Retina (tissue), 1 donor: ENCODE measurements around the gene SPATA4.

Experiments
- DNase-seq: peaks from one replicate; pipeline ENCODE4 v3.0.0-alpha.2; 2016

Gene SPATA4

GRCh38 chr4:176189891-176190795 lies 5.2 kb downstream of the SPATA4 start:
- no peak for DNase-seq

GRCh38 chr4:176188654-176189053 lies 6.7 kb downstream of the SPATA4 start:
- DNase-seq, result no peak

GRCh38 chr4:176187624-176188023 lies 7.8 kb downstream of the SPATA4 start:
- DNase-seq, result no peak

- DNase-seq, result no peak
Observed at GRCh38 chr4:176186671-176187395, 8.6 kb downstream of the SPATA4 start.

- DNase-seq, result no peak
Observed at GRCh38 chr4:176186067-176186466, 9.3 kb downstream of the SPATA4 start.

GRCh38 chr4:176185051-176185450 lies 10.3 kb downstream of the SPATA4 start:
- DNase-seq, result no peak

- DNase-seq, result no peak
Observed at GRCh38 chr4:176163041-176163440, 32.3 kb downstream of the SPATA4 start.

GRCh38 chr4:176156656-176157055 lies 38.7 kb downstream of the SPATA4 start:
- DNase-seq, result no peak

GRCh38 chr4:176153124-176153523 lies 42.3 kb downstream of the SPATA4 start:
- no peak for DNase-seq

- no peak for DNase-seq
Observed at GRCh38 chr4:176150704-176151103, 44.7 kb downstream of the SPATA4 start.

- DNase-seq, result no peak
Observed at GRCh38 chr4:176150356-176150682, 45.1 kb downstream of the SPATA4 start.

GRCh38 chr4:176149680-176150355 lies 45.6 kb downstream of the SPATA4 start:
- DNase-seq, result no peak

GRCh38 chr4:176142253-176142652 lies 53.1 kb downstream of the SPATA4 start:
- DNase-seq, result no peak

- DNase-seq, result no peak
Observed at GRCh38 chr4:176139518-176139917, 55.9 kb downstream of the SPATA4 start.

- DNase-seq, result no peak
Observed at GRCh38 chr4:176137631-176138030, 57.8 kb downstream of the SPATA4 start.

- no peak for DNase-seq
Observed at GRCh38 chr4:176134670-176135069, 60.7 kb downstream of the SPATA4 start.
